Right lobe of liver (tissue), 4 donors: ENCODE data around the gene RSPH4A.

Experiments used
- POLR2A ChIP-seq: fragments of 450-650 bp; IDR thresholded peaks from one replicate; pipeline ENCODE4 v1.6.1; 2017; ENCODE audit warnings: antibody characterized with exemption, mild to moderate bottlenecking
- TF ChIP-seq, protein P1 (sequence below), 4 donors: fragments of 200-600 bp in 3 of 4; fragments of 450-650 bp in 1 of 4; IDR thresholded peaks; one replicate each; pipeline versions ENCODE4 v1.5.1 to v1.8.0; 2016 to 2022; ENCODE audit warnings: antibody characterized with exemption in 4 of 4, mild to moderate bottlenecking in 2 of 4
- donor health status: DM: no; HTN: no; CAD: no.
- donor health status: DM: no; HTN: no; CAD: no.
- donor health status: DM: no; HTN: yes; CAD: no.

DNA sequence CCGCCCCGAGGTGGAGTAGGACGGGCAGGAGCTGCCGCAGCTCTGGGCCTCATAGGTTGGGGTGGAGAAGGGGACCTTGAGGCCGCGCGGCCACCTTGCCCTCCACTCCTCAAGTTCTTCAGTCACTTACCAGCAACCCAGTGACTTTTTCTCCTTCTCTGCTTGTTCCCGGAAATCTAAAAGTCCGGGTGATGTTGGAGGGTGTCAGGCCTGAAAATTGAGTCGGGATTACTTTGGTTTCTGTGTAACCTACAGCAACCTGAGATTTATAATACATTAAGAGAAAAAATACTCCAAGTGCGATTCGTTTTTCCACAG lies 44.6 kb upstream of the RSPH4A start:
- TF ChIP-seq POLR2A: no peak
- TF ChIP-seq, protein P1, sequence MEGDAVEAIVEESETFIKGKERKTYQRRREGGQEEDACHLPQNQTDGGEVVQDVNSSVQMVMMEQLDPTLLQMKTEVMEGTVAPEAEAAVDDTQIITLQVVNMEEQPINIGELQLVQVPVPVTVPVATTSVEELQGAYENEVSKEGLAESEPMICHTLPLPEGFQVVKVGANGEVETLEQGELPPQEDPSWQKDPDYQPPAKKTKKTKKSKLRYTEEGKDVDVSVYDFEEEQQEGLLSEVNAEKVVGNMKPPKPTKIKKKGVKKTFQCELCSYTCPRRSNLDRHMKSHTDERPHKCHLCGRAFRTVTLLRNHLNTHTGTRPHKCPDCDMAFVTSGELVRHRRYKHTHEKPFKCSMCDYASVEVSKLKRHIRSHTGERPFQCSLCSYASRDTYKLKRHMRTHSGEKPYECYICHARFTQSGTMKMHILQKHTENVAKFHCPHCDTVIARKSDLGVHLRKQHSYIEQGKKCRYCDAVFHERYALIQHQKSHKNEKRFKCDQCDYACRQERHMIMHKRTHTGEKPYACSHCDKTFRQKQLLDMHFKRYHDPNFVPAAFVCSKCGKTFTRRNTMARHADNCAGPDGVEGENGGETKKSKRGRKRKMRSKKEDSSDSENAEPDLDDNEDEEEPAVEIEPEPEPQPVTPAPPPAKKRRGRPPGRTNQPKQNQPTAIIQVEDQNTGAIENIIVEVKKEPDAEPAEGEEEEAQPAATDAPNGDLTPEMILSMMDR (IDR thresholded peaks at IDR 0.05): no peak
